Measurements from ENCODE around the gene MED26. TPM values are rescaled to one million over a fixed set of nuclear protein-coding genes. Genes with fewer than 3 reads are reported as not detected.

Gene MED26
- total and polyA plus RNA-seq, 2 experiments from 2014 or later: 7.4 to 15.4 TPM

GRCh38 chr19:16638666-16639065 is 10.7 kb upstream of the MED26 start:
- Histone ChIP-seq H4K20me1 (replicated peaks; ENCODE audit: insufficient read depth) (peaks cover 32% of the 10 kb centered on the region), H3K27ac (ENCODE audit: low read depth) (no peak overlapping the region; the same call in 1 of the 2 replicates), H3K4me3 (no peak overlapping the region), H3K9me2 (ENCODE audit: insufficient read depth) (no peaks in the 10 kb centered on the region), H2AFZ (no peak overlapping the region), H3F3A (replicated peaks; ENCODE audit: low read depth) (no peaks in the 10 kb centered on the region), H3K4me1 (ENCODE audit: insufficient read depth) (no peaks in the 10 kb centered on the region), H3K27me3 (ENCODE audit: insufficient read depth) (no peaks in the 10 kb centered on the region), H3K36me3 (ENCODE audit: insufficient read depth) (peaks cover 9% of the 10 kb centered on the region), H3K79me2 (replicated peaks; ENCODE audit: insufficient read depth) (peaks cover 89% of the 10 kb centered on the region), H3K4me2 (no peak overlapping the region)
- Mint-ChIP-seq H3K4me3 (no peak overlapping the region), H3K27ac (no peak overlapping the region), H3K9me3 (no peaks in the 10 kb centered on the region), H3K27me3 (ENCODE audit: insufficient read depth, low read depth, poor library complexity) (peaks cover 3% of the 10 kb centered on the region), H3K4me1 (no peaks in the 10 kb centered on the region), H3K36me3 (ENCODE audit: low read depth) (peaks cover 58% of the 10 kb centered on the region)
- TF ChIP-seq NANOG (IDR thresholded peaks at IDR 0.05; ENCODE audit: borderline replicate concordance): no peak
- TF ChIP-seq ZNF331 (CRISPR knock-in tag; IDR thresholded peaks at IDR 0.05; ENCODE audit: low read depth): no peak
- TF ChIP-seq EZH2 (IDR thresholded peaks at IDR 0.05; ENCODE audit: low read depth, unreplicated experiment): no peak
- no peak for ATAC-seq
- DNase-seq (ENCODE audit: low spot score): no peak

- H3K27me3 Mint-ChIP-seq (ENCODE audit: insufficient read depth, low read depth, poor library complexity): peaks cover 3% of the 10 kb centered on the region
- H3K9me3 Mint-ChIP-seq: no peaks in the 10 kb centered on the region
- Histone ChIP-seq H3K4me1 (ENCODE audit: insufficient read depth) (no peaks in the 10 kb centered on the region), H4K20me1 (replicated peaks; ENCODE audit: insufficient read depth) (peaks cover 23% of the 10 kb centered on the region), H3K36me3 (ENCODE audit: insufficient read depth) (no peaks in the 10 kb centered on the region; the same call in 1 of the 2 replicates), H3K27ac (ENCODE audit: low read depth) (no peak overlapping the region), H3K79me2 (replicated peaks; ENCODE audit: insufficient read depth) (peaks cover 82% of the 10 kb centered on the region), H3F3A (replicated peaks; ENCODE audit: low read depth) (0 out of 2 replicates have a peak, but pooled peaks cover 3% of the 10 kb centered on the region), H2AFZ (no peak overlapping the region), H3K4me2 (no peak overlapping the region), H3K9me2 (ENCODE audit: insufficient read depth) (no peaks in the 10 kb centered on the region), H3K4me3 (no peak overlapping the region), H3K27me3 (ENCODE audit: insufficient read depth) (no peaks in the 10 kb centered on the region)
- no peak for DNase-seq (ENCODE audit: low spot score)
- H3K4me1 Mint-ChIP-seq: no peaks in the 10 kb centered on the region
- no peak overlapping the region for H3K4me3 Mint-ChIP-seq
- no peak overlapping the region for H3K27ac Mint-ChIP-seq
- H3K36me3 Mint-ChIP-seq (ENCODE audit: low read depth): peaks cover 51% of the 10 kb centered on the region
- no peak for ATAC-seq
- TF ChIP-seq NANOG (IDR thresholded peaks at IDR 0.05; ENCODE audit: borderline replicate concordance) (no peak), ZNF331 (CRISPR knock-in tag; IDR thresholded peaks at IDR 0.05; ENCODE audit: low read depth) (no peak), POLR2AphosphoS5 (IDR thresholded peaks at IDR 0.05; ENCODE audit: low read depth) (no peak), CTCF (conservative IDR thresholded peaks at IDR 0.05; ENCODE audit: low read depth in 2 of 2) (no peak), ZNF114 (CRISPR knock-in tag; IDR thresholded peaks at IDR 0.05) (no peak), ETS1 (IDR thresholded peaks at IDR 0.05) (no peak), JUNB (IDR thresholded peaks at IDR 0.05; ENCODE audit: unreplicated experiment) (no peak), ZNF462 (CRISPR knock-in tag; IDR thresholded peaks at IDR 0.05) (no peak), EZH2phosphoT487 (IDR thresholded peaks at IDR 0.05; ENCODE audit: unreplicated experiment) (no peak), STAT1 (IDR thresholded peaks at IDR 0.05; ENCODE audit: unreplicated experiment) (no peak), CREB1 (CRISPR knock-in tag; IDR thresholded peaks at IDR 0.05; ENCODE audit: low read depth) (no peak)
Observed at GRCh38 chr19:16637535-16637934, 9.5 kb upstream of the MED26 start.
